Fibroblast of peridontal ligament (primary cell): Measurements from ENCODE around the gene SH3RF2.
"Not testable (repeated sequence)": the region's sequence is repeated elsewhere in the genome, so short reads cannot be mapped to it uniquely, and the experiment has no call there.

ENCODE experiments used
- DNase-seq: peaks from one replicate; pipeline ENCODE4 v3.0.0-alpha.2; 2010; ENCODE audit errors: extremely low read depth

The SH3RF2 gene, protein sequence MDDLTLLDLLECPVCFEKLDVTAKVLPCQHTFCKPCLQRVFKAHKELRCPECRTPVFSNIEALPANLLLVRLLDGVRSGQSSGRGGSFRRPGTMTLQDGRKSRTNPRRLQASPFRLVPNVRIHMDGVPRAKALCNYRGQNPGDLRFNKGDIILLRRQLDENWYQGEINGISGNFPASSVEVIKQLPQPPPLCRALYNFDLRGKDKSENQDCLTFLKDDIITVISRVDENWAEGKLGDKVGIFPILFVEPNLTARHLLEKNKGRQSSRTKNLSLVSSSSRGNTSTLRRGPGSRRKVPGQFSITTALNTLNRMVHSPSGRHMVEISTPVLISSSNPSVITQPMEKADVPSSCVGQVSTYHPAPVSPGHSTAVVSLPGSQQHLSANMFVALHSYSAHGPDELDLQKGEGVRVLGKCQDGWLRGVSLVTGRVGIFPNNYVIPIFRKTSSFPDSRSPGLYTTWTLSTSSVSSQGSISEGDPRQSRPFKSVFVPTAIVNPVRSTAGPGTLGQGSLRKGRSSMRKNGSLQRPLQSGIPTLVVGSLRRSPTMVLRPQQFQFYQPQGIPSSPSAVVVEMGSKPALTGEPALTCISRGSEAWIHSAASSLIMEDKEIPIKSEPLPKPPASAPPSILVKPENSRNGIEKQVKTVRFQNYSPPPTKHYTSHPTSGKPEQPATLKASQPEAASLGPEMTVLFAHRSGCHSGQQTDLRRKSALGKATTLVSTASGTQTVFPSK

DNA sequence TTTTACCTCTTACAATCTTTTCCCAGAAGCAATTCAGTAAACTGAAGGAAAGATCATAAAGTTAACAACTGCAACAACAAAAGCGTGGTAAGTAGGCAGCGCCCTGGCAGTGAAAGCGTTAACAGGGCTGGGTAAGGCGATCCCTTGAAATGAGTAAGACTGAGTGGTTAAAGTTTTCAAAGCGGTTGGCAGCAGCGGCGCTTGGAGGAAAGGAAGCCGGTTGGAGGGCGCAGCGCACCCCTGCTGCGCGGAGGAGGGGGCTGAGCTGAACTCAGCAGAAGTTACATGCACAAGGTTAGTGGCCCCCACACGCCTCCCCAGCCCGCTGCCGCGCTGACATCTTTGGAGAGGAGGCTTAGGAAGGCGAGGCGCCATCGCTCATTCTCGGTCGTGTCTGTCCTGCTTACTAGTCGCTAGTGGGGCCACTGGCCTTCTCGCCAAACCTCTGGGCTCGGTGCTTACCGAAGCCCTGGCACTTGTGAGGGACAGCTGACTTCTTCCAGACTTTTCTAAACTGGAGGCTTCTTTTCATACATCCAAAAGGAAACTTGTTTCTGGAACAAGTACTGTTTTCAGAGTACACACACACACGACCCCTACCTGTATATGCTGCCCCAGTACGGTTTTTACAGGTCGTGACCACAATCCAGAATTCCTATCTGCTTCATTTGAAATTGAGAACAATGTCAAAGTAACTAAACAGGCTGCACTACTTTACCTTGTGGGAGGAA lies at the start of gene SH3RF2:
SH3RF2 (plus strand) TSS at position 178 of the 731 bp plus-strand sequence. CDS start 1,351 bp downstream, outside the sequence.
- DNase-seq = peak; percentile 77

DNA sequence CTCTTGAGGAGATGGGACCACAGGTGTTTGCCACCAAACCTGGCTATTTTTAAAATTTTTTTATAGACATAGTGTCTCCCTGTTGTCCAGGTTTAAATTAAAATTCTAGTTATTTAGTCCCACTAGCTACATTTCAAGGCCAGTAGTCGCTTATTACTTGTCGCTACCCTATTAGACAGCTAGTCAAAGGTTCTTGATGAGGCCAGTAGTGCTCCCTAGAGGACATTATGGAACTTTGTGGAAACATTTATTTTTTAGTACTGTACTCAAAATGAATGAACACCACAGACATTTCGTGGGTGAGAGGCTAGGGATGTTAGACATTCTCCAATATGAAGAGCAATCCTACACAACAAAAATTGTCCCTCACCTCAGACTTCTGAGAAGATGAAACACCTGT lies 49.2 kb upstream of the SH3RF2 start:
- no peak for DNase-seq

DNA sequence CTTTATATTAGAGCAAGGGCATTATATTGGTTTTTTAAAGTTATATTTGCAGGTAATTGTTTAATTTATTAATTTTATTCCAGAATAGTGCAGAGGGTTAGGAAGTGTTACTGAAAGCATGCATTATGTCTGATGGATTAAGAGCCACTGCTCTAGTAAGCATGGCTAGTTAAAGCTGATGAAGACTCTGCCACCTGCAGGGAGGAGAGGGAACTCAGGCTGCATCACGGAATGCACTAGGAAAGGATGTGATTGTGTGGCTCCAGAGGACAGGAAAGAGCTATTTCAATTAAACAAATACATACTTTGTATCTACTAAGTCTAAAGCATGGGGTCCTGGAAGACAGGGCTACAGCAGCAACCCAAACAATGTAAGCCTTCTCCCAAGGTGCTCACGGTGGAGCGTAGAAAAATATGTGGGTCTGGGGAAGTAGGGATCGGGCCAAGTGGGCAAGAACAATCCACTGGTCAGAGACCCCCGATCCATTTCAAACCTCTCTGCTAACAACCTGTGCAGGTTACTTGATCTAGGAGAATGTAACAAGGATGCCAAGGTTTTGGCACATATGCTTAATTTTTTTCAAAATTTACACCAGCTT lies 48.3 kb upstream of the SH3RF2 start:
- DNase-seq = peak; percentile 69

DNA sequence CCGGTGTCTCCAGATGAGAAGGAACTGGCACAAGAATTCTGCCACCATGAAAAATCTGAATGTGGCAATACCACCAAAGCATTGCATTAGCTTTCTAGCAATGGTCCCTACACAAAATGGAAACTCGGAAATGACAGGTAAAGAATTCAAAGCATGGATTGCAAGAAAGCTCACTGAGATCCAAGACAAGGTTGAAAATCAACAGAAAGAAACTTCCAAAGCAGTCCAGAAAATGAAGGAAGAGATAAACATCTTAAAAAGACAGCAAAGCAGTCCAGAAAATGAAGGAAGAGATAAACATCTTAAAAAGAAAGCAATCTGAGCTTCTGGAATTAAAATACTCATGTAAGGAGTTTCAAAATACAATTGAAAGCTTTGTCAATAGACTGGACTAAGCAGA lies 46.8 kb upstream of the SH3RF2 start:
- DNase-seq = no peak

DNA sequence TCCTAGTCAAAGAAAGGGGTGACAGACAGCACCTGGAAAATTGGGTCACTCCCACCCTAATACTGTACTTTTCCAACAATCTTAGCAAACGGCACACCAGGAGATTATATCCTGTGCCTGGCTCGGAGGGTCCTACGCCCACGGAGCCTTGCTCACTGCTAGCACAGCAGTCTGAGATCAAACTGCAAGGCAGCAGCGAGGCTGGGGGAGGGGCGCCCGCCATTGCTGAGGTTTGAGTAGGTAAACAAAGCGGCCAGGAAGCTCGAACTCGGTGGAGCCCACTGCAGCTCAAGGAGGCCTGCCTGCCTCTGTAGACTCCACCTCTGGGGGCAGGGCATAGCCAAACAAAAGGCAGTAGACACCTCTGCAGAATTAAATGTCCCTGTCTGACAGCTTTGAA lies 45.0 kb upstream of the SH3RF2 start:
- DNase-seq = not testable (repeated sequence)

DNA sequence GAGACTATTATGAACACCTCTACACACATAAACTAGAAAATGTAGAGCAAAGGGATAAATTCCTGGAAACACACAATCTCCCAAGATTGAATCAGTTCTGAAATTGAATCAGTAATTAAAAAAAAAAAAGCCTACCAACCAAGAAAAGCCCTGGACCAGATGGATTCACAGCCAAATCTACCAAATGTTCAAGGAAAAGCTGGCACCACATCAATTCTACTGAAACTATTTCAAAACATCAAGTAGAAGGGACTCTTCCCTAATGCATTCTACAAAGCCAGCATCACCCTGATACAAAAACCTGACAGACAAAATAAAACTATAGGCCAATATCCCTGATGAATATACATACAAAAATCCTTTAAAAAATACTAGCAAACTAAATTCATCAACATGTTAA lies 38.2 kb upstream of the SH3RF2 start:
- no peak for DNase-seq

DNA sequence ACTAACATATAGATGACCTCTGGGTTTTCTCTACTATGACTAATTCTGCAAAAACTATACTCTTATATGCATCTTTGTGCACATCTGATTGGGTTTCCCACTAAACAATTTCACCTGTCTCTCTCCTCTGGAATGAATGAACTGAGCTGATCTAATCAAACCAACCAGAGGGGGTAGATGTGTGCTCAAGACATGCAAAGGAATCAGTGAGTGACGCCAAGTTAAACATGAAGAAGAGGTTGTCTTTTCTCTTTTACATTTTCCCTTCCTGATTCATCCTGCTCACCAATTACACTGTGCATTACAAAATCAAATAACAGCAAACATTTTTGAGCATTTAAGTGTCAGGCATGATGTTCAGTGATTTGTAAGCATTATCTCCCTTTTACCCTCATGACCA lies 34.0 kb upstream of the SH3RF2 start:
- peak; percentile 41 for DNase-seq

DNA sequence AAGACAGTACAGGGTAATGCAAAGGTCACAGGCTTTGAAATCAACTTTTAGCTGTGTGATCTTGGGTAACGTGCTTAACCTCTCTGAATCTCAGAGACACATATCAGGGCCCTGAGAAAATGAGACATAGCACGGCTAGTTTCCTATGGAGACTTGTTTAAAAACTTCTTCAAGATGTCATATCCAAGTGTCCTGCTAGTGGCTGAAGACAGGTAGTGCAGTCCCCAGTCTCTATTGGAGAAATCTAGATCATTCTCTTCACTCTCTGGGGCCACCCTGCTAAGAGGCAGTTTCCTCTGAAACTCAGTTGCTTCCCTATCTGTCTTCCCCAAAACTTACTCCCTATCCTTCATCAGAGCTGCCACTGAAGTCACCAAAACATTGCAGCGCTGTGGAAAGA lies 33.3 kb upstream of the SH3RF2 start:
- DNase-seq = no peak

DNA sequence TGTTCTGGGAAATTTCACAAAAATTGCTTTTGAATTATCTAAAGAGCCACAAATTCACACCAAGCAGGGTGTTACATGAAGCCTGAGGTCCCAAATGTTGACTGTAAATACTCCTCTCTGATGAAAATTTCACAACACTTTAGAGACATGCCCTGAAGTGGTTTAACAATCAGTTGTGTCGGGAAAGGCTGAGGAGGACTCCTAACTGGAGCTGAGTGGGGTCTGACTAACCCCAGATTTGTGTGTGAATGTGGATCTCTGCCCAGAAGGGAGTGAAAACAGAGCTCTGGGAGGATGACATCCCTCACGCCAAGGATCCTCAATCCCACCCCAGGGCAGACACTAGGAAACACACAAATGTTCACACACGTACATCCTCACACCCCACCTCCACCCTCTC lies 32.5 kb upstream of the SH3RF2 start:
- peak; percentile 78 for DNase-seq

DNA sequence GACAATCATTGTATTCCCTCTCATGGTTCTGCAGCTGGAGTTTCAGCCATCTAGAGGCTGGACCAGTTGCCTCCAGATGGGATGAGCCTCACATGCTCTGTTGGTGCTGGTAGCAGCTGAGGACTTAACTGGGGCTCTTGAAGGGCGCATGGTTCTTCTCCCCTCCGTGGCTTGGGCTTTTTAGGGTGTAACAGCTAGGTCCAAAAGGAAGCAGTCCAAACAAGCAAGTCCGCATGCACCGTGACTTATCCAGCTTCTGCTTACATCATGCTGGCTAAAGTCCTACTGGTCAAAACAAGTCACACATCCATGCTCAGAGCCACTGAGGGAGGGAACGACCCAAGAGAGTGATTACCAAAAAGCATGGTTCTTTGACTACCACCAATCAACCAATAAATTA lies 31.6 kb upstream of the SH3RF2 start:
- DNase-seq = no peak

DNA sequence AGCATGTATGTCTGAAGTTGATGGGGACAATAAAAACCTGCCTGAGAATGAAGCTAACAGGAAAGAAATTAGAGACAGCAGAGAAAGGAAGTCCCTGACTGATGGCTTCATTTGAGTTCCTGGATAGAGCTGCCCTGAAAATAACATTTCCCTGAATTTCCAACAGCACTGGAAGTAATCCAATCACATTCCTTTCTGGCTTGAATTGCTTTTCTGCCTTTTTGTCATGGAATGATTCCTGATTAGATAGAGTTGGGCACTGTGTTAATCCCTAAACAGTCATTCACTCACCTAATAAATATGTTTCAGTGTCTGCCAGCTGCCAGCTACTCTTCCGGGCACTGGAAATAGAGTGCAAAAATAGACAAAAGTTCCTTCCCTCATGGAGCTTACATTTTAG lies 30.0 kb upstream of the SH3RF2 start:
- peak; percentile 65 for DNase-seq

DNA sequence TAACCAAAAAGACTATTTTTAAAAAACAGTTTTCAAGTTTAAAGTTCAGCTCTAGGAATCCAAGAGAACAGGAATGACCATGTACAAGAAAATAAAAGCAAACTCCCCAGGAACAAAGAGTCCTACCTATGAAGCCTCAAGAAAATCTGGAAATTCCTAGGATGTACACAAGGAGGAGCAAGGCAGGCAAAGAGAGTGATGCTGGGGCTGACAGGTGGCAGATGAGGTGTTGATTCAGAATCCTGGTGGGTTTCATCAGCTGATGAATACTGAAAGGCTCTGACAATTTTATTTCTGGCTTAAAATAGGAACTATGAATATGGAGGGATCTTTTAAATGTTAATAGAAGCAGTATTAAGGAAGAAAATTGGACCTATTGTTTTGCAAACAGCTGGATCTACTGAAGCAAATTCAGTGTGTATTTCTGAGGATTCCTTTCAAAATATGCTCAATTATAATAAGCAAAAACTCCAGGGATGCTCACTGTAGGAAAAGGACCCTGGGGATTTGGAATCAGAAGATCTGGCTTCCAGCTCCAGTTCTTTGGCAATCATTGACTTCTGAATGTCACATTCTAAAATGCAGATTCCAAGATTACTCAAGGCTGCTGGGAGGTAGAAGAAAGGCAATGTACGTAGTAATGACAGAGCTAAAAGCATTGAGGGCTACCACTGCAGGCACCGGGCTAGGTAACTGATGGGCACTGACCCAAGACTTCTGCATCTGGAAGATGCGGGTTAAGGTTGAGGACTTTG lies 28.0 kb upstream of the SH3RF2 start:
- no peak for DNase-seq

DNA sequence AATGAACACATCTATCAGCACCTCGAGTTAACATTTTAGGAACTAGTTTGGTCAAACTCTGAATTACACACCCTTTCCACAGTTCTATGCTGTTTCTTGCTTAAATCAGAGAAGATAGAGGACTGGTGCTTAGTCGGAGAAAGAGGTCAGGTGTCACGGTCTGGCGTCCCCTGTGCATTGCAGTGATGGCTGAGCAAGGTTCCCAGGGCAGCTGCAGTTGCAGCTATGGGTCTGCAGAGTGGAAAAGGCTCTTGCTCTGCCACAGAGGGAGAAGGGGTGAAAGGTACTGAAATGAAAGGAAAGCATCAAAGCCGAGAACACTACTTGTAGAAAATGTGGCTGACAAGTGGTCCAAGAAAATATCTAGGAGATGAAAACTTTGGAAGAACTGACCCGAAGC lies 25.2 kb upstream of the SH3RF2 start:
- DNase-seq = no peak

DNA sequence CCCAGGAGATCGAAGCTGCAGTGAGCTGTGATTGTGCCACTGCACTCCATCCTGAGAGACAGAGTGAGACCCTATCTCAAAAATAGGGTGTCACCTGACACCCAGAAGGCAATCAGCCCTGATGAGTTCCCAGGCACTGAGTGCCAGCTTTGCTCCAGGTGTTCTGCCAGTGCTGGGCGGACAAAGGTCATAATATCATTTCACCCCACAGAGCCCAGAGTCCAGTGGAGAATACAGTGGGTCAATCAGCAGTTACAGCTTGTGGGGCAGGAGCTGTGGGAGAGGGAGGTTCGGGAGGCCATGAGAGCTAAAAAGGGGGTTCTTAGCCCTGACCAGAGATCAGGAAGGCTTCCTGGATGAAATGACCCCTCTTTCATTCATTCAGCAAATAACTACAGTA lies 24.4 kb upstream of the SH3RF2 start:
- no peak for DNase-seq

DNA sequence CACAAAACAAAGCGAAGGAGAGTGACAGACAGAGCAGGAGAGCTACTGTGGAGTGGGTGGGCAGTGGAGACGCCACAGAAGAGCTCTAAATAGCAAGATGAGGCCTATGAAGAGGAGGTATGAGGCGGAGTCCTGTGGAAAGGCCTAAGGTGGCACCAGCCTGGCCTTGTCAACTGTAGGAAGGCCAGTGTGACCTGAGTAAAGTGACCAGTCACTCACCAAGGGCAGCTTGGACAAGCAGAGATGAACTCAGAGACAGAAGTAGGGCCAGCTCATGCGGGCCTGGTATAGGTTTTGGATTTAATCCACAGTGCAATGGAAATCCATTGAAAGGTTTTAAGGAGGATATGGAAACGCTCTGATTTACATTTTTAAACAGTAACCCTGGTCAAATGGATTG lies 23.8 kb upstream of the SH3RF2 start:
- no peak for DNase-seq

DNA sequence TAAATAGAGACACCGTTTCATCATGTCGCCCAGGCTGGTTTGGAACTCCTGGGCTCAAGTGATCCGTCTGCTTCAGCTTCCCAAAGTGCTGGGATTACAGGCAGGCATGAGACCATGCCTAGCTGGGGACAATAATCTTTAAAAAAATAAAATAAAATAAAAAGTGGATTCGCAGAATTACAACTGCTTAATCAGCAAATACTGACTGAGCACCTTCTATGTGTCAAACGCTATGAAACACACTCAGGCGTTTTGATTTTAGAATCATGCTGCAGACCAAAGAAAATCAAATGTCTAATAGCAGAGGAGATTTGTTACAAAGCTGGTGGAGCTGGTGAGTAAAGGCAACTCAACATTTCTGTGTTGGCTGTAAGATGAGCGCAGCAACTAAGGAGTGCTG lies 22.7 kb upstream of the SH3RF2 start:
- no peak for DNase-seq

DNA sequence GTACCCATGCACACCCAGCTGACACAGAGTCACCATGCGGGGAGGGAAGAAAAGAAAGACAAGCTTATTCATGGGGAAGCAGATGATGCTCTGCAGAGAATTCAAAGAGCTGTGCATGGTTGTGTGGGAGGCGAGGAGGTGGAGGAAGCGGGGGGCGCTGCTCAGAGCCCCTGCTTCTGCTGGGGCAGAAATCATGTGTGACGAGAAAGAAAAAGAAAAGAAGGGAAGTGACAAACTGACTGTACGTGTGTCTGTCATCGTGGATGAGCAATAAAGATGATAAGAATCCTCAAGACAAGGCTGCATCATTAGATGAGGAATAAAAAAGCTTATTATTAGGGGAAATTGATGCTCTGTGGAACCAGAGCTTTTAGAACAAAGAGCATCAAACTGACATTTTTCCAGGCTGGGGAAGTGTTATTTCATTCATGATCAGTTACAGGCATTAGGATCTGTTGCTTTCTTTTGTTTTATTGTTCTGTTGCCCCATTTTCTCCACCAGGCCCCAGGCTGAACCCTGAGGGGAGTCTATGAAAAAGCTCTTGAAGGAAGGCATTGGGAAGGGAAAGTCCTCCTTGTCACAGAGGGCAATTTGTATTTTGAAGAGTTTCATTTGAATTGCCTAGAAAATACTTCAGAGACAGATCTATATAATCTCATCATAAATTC lies 20.3 kb upstream of the SH3RF2 start:
- DNase-seq = no peak

DNA sequence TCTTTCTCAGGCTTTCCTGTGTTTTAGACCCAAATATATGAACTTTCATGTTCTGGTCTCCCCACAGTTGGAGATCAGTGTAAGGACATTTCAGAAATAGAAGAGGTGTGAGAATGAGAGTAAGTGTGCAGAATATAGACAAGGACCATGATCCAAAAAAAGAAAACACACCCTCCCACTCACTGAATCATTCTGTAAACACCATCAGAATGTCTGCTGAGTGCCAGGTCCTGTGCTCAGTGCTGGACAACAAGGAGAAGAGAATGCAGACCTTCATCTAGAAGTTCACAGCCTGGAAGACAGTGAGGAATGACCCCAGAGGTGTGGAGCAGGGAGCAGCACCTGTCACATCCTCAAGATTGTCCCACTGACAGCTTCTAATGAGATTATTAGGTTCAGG lies 19.1 kb upstream of the SH3RF2 start:
- DNase-seq = no peak

DNA sequence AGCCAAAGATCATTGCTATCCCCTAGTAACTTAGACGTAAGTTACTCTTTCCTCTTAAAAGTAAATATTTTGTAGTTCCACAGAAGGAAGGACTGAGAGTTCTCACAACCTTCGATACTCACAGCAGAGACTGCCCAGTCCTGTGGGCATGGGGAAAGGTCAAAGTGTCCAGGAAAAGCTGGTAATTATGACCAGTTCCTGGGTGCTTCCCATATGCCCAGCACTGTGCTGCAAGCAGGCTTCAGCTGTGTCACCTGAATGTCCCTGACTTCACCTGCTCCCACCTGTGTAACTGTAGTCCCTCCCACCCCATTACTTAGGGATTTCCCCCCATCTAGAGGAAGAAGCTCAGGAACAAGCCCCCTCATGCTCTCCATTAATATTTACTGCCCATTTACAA lies 18.0 kb upstream of the SH3RF2 start:
- DNase-seq = no peak

DNA sequence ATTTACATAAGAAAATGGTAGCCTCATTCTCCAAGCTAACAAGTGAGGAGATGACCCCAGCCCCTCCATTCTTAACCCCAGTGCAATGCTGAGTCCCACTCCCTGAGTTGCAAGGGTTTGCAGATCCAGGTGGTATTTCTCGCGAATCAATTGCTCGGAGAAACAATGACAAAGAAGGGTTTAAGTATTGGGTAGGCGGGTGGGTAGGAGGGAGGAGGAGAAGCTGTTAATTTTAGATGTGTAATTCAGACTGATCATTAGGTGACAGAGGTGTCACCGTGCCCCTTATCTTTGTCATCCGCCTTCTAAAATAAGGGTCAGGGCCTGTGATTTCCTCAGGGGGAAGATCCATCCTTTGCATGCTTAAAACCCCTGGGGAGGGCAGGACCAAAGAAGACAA lies 17.0 kb upstream of the SH3RF2 start:
- DNase-seq = no peak
